Astrocyte of the spinal cord (primary cell): ENCODE measurements around the gene TMEM154.

Experiments
- DNase-seq: peaks from one replicate; pipeline ENCODE4 v3.0.0; 2011; ENCODE audit warnings: low read depth, low spot score
- H3K4me3 ChIP-seq: 2 replicates; pipeline ENCODE4 v1.5.1; 2011; ENCODE audit warnings: low read depth, mild to moderate bottlenecking, low read length, moderate library complexity
- CTCF ChIP-seq: IDR thresholded peaks from 2 replicates; pipeline ENCODE4 v1.5.1; 2012; ENCODE audit warnings: low read depth, mild to moderate bottlenecking, low read length, inconsistent platforms
- in situ Hi-C: cut with HindIII; loops from 2 replicates; pipeline ENCODE4 v1.10.0; 2017; ENCODE audit warnings: low sequenced_read_pairs

TMEM154 gene

GRCh38 chr4:152678841-152679240 is 956 bp downstream of the TMEM154 start:
- no peak for TF ChIP-seq CTCF
- H3K4me3 ChIP-seq: no peak overlapping the region
- in situ Hi-C loops: no loop called here
- no peak for DNase-seq

- no peak overlapping the region for H3K4me3 ChIP-seq
- in situ Hi-C loops: no loop called here
- no peak for DNase-seq
- TF ChIP-seq CTCF: no peak
These were observed 2.7 kb downstream of the TMEM154 start for GRCh38 chr4:152677117-152677516.

GRCh38 chr4:152676052-152676854 is 3.5 kb downstream of the TMEM154 start:
- no peak for TF ChIP-seq CTCF
- in situ Hi-C loops: no loop called here
- H3K4me3 ChIP-seq: no peak overlapping the region
- no peak for DNase-seq

- TF ChIP-seq CTCF: no peak
- in situ Hi-C loops: no loop called here
- DNase-seq: no peak
- H3K4me3 ChIP-seq: no peak overlapping the region
These were observed 5.4 kb downstream of the TMEM154 start for GRCh38 chr4:152674359-152674758.

GRCh38 chr4:152673489-152673888 is 6.3 kb downstream of the TMEM154 start:
- H3K4me3 ChIP-seq: no peak overlapping the region
- TF ChIP-seq CTCF: no peak
- no peak for DNase-seq
- in situ Hi-C loops: no loop called here

- DNase-seq: no peak
- no peak overlapping the region for H3K4me3 ChIP-seq
- TF ChIP-seq CTCF: no peak
- in situ Hi-C loops: no loop called here
These were observed 7.3 kb downstream of the TMEM154 start for GRCh38 chr4:152672206-152673092.
